Mucosa of descending colon (tissue), 3 donors: ENCODE measurements around the gene SORCS2. TPM values are rescaled to one million over a fixed set of nuclear protein-coding genes. Genes with fewer than 3 reads are reported as not detected.
A peak's percentile ranks its signal among the peaks of the same experiment; 100 is the strongest.

ENCODE experiments used
- ATAC-seq: fragments of 200-7000 bp; cut with Tn5 transposase; one replicate; pipeline ENCODE4 v1.9.1; 2020; ENCODE audit warnings: mild to moderate bottlenecking, moderate library complexity
- DNase-seq, 3 donors: peaks; one replicate each; pipeline ENCODE4 v3.0.0-alpha.2; 2020
- H3K36me3 ChIP-seq: fragments of 200-600 bp; one replicate; pipeline ENCODE4 v1.8.0; 2021; ENCODE audit warnings: low read depth, mild to moderate bottlenecking
- H3K4me1 ChIP-seq: fragments of 200-600 bp; one replicate; pipeline ENCODE4 v1.8.0; 2021; ENCODE audit warnings: low read depth, mild to moderate bottlenecking
- H3K4me3 ChIP-seq: fragments of 200-600 bp; one replicate; pipeline ENCODE4 v1.8.0; 2021; ENCODE audit warnings: mild to moderate bottlenecking
- H3K9me3 ChIP-seq: fragments of 200-600 bp; one replicate; pipeline ENCODE4 v1.8.0; 2021; ENCODE audit warnings: mild to moderate bottlenecking
- intact Hi-C, 2 donors: fragments of 100-400 bp; cut with DNase I in 1 of 2; cut with micrococcal nuclease in 1 of 2; formaldehyde crosslinking; loops; one replicate each; pipeline versions ENCODE4 v1.11.0 to v1.11.1; 2022; cut with DNase I, micrococcal nuclease
- total RNA-seq, 3 donors: library from RNA; stranded (reverse); fragmentation: NEBNext Ultra II Directional in 2 of 3; extraction: Animal tissue kit (Norgen Biotek cat#: 25700) in 2 of 3; gene quantifications; one replicate each; pipeline versions ENCODE4 v1.2.1 to v1.2.4, GENCODE V29; 2021 to 2023
- TF ChIP-seq, protein P1 (sequence below): fragments of 200-600 bp; IDR thresholded peaks from one replicate; pipeline ENCODE4 v1.8.0; 2022; ENCODE audit warnings: antibody characterized with exemption, mild to moderate bottlenecking
- donor health status: DM: no; HTN: no; CAD: no; lungs with moderate emphysema.
- donor health status: DM: no; HTN: no; CAD: no.
- donor health status: DM: no; HTN: yes; CAD: no.

Gene SORCS2
- total RNA-seq, 3 donors from 2014 or later = 0.20 to 3.1 (median 1.5) TPM

DNA sequence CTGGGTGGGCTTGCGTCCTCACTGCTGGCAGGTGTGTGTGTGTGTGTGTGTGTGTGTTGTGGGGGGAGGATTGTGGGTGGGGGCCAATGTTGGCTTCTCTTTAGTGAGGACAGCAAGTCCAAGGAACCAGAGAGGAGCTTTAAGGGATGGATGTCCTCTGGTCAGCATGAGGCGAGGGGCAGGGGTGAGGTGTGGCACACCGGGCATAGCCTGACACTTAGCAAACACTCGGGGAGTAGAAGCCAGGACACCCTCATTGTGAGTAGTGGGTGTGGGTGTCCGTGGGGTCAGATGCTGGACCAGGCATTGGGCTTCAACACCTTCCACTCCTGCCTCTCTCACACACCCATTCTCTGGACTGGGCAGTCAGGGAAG, 2.8 kb downstream of the SORCS2 start:
- DNase-seq (no peak), ATAC-seq (no peak)
- Histone ChIP-seq H3K4me1 (no peaks in the 10 kb centered on the region), H3K4me3 (no peak overlapping the region), H3K9me3 (no peaks in the 10 kb centered on the region), H3K36me3 (no peaks in the 10 kb centered on the region)
- intact Hi-C loops = loop anchor here in 1 of 2 donors (10.0 kb wide), 2 partner anchors 100 to 520 kb away; no protein-coding TSS in a partner anchor
- TF ChIP-seq, protein P1, sequence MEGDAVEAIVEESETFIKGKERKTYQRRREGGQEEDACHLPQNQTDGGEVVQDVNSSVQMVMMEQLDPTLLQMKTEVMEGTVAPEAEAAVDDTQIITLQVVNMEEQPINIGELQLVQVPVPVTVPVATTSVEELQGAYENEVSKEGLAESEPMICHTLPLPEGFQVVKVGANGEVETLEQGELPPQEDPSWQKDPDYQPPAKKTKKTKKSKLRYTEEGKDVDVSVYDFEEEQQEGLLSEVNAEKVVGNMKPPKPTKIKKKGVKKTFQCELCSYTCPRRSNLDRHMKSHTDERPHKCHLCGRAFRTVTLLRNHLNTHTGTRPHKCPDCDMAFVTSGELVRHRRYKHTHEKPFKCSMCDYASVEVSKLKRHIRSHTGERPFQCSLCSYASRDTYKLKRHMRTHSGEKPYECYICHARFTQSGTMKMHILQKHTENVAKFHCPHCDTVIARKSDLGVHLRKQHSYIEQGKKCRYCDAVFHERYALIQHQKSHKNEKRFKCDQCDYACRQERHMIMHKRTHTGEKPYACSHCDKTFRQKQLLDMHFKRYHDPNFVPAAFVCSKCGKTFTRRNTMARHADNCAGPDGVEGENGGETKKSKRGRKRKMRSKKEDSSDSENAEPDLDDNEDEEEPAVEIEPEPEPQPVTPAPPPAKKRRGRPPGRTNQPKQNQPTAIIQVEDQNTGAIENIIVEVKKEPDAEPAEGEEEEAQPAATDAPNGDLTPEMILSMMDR = no peak

DNA sequence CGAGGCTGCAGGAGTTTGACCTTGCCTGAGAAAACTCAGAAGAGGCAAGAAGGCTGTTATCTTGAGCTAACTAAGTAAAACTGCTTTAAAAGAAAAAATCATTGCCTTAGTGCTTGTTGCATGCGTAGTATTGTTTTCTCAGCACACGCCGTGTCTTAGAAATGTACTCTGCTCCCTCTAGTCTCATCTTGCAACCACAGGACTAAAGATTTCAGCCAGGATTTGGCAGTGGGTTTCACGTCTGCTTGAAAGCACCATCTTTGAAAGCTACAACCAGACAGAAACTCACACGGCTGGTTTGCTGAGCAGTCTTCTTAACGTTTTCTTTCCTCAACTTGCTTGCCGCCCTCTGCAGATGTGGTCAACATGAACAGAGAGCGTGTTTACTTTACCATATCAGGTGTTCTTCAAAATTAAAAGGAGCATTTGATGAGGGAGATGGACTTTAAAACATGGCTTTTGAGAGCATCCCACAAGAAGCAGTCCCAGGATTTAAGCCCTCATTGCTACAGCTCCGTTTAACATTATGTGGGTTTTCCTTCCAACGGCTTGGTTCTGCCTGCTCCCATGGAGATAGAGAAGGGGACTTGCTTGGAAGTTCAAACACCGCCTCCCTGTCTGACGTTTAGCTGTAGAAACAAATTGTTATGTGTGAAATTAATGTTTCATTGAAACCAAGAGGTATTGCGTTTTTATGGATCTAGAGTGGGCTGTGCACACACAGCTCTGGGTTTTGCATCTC, 3.4 kb downstream of the SORCS2 start:
- intact Hi-C loops = loop anchor here in 1 of 2 donors (10.0 kb wide), 2 partner anchors 99 to 519 kb away; no protein-coding TSS in a partner anchor
- no peaks in the 10 kb centered on the region for H3K9me3 ChIP-seq
- TF ChIP-seq, protein P1 = no peak
- H3K4me1 ChIP-seq = no peaks in the 10 kb centered on the region
- H3K4me3 ChIP-seq = no peak overlapping the region
- no peaks in the 10 kb centered on the region for H3K36me3 ChIP-seq
- DNase-seq (no peak), ATAC-seq (no peak)

DNA sequence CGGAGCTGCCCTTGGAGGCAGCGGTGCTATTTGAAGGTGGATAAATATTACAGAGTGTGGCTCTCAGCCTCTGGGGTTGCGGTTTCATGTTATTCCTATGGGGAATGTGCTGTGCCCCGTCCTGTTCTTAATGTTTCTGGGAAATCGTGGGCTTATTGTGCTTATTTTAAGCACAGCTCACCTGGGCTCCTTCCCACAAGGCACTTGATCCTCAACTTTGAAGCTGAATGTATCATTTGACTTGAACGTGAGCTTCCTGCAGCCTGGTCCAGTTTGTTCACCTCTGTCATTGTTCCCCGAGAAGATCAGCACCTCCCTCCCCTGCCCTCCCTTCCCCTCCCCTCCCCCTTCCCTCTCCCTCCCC, 3.9 kb downstream of the SORCS2 start:
- H3K36me3 ChIP-seq = no peaks in the 10 kb centered on the region
- TF ChIP-seq, protein P1 = no peak
- ATAC-seq (no peak), DNase-seq (no peak)
- no peak overlapping the region for H3K4me3 ChIP-seq
- H3K4me1 ChIP-seq = no peaks in the 10 kb centered on the region
- H3K9me3 ChIP-seq = no peaks in the 10 kb centered on the region
- intact Hi-C loops = loop anchor here in 1 of 2 donors (10.0 kb wide), 2 partner anchors 99 to 519 kb away; no protein-coding TSS in a partner anchor

DNA sequence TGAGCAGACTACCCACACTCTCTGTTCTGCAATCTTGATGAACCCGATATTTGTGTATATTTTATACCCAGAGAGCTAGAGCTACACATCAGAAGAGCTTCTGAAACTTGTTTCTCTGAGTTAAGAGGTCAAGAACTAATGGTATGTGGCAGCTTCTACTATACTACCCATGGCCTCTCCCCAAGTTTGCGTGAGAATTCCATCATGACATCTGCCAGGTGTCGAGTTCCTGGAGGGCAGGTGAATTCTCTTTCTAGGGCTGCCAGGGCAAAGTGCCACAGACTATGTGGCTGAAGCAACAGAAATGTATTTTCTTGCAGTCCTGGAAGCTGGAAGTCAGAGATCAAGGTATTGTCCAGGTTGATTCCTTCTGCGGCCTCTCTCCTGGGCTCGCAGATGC, 4.4 kb downstream of the SORCS2 start:
- Histone ChIP-seq H3K4me1 (no peaks in the 10 kb centered on the region), H3K36me3 (no peaks in the 10 kb centered on the region), H3K9me3 (no peaks in the 10 kb centered on the region), H3K4me3 (no peak overlapping the region)
- ATAC-seq (no peak), DNase-seq (no peak)
- TF ChIP-seq, protein P1 = no peak
- intact Hi-C loops = loop anchor here in 1 of 2 donors (10.0 kb wide), 2 partner anchors 98 to 518 kb away; no protein-coding TSS in a partner anchor

DNA sequence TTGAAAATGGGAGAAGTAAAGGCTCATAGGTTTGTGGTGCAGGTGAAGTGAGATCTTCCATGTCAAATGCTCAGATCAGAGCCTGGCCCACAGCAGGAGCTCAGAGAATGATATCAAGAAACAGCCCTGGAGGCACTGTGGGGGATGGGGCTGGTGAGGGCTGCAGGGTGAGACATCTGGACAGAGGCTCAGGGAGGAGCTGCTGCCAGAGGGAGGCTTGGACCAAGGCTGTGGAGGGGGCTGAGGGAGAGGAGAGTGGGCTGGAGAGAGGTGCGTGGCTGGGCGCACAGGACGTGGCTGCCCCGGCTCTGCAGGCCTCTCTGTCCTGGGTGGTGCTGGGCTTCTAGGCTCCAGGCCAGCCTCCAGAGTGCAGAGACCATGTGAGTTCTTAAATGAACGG, 5.6 kb downstream of the SORCS2 start:
- ATAC-seq (no peak), DNase-seq (peak in 1 of 3 donors; percentile 25)
- Histone ChIP-seq H3K36me3 (no peaks in the 10 kb centered on the region), H3K4me3 (no peak overlapping the region), H3K4me1 (no peaks in the 10 kb centered on the region), H3K9me3 (no peaks in the 10 kb centered on the region)
- TF ChIP-seq, protein P1 = no peak
- intact Hi-C loops = loop anchor here in 1 of 2 donors (10.0 kb wide), 2 partner anchors 97 to 517 kb away; no protein-coding TSS in a partner anchor
